Thoracic aorta (tissue), 2 donors: Measurements from ENCODE around the gene ITIH3. TPM values are rescaled to one million over a fixed set of nuclear protein-coding genes. Genes with fewer than 3 reads are reported as not detected.

Experiments
- ATAC-seq: fragments of 150-250 bp; one replicate; pipeline ENCODE4 v1.8.0; 2017; ENCODE audit warnings: low read depth; ENCODE audit not compliant: insufficient number of reproducible peaks, low FRiP score
- DNase-seq: peaks from one replicate; pipeline ENCODE4 v3.0.0-alpha.2; 2020; ENCODE audit warnings: low spot score
- H3K27ac ChIP-seq, 2 donors: fragments of 200-600 bp; sonication (generic); 1 replicate in 1 of 2; 2 replicates in 1 of 2; pipeline ENCODE4 v1.5.1; 2016; ENCODE audit warnings: mild to moderate bottlenecking in 2 of 2, moderate library complexity in 2 of 2
- H3K27me3 ChIP-seq: fragments of 200-600 bp; sonication (generic); replicated peaks from 2 replicates; pipeline ENCODE4 v1.6.0; 2016; ENCODE audit warnings: mild to moderate bottlenecking; ENCODE audit not compliant: insufficient read depth
- H3K36me3 ChIP-seq: fragments of 200-600 bp; sonication (generic); one replicate; pipeline ENCODE4 v1.5.1; 2016
- H3K4me1 ChIP-seq, 2 donors: fragments of 200-600 bp; sonication (generic); 1 replicate in 1 of 2; 2 replicates in 1 of 2; pipeline versions ENCODE4 v1.5.1 to v1.6.0; 2016; ENCODE audit warnings: low read depth in 2 of 2, mild to moderate bottlenecking in 1 of 2; ENCODE audit not compliant: control insufficient read depth in 1 of 2
- H3K4me3 ChIP-seq: fragments of 200-600 bp; sonication (generic); 2 replicates; pipeline ENCODE4 v1.5.1; 2016; ENCODE audit warnings: mild to moderate bottlenecking
- H3K9me3 ChIP-seq: fragments of 200-600 bp; sonication (generic); 2 replicates; pipeline ENCODE4 v1.5.1; 2016
- total RNA-seq, 2 donors: library from RNA; depleted of rRNA; stranded (reverse); fragments of >200 nt; gene quantifications; one replicate each; pipeline versions ENCODE4 v1.1.0 to v1.2.3, GENCODE V29; 2016
- TF ChIP-seq, protein P1 (sequence below): fragments of 200-600 bp; sonication (generic); IDR thresholded peaks from one replicate; pipeline ENCODE4 v1.5.1; 2019; ENCODE audit warnings: antibody characterized with exemption

Gene ITIH3
- total RNA-seq, 2 donors from 2014 or later = 2.6 to 14.2 TPM

DNA sequence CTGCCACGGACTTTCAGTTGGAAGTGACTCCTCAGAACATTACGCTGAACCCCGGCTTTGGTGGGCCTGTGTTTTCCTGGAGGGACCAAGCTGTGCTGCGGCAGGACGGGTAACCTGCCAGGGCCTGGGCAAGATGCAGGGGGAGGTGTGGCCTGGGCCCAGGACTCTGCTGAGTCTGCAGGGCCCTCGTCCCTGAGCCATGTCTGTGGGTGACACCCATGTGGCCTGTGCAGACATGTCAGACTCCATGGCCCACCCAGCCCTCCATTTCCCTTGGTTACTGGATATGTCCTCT is 4.9 kb upstream of the ITIH3 start:
- no peaks in the 10 kb centered on the region for H3K36me3 ChIP-seq
- no peak overlapping the region for H3K27ac ChIP-seq
- DNase-seq = no peak
- no peak for ATAC-seq
- TF ChIP-seq, protein P1, sequence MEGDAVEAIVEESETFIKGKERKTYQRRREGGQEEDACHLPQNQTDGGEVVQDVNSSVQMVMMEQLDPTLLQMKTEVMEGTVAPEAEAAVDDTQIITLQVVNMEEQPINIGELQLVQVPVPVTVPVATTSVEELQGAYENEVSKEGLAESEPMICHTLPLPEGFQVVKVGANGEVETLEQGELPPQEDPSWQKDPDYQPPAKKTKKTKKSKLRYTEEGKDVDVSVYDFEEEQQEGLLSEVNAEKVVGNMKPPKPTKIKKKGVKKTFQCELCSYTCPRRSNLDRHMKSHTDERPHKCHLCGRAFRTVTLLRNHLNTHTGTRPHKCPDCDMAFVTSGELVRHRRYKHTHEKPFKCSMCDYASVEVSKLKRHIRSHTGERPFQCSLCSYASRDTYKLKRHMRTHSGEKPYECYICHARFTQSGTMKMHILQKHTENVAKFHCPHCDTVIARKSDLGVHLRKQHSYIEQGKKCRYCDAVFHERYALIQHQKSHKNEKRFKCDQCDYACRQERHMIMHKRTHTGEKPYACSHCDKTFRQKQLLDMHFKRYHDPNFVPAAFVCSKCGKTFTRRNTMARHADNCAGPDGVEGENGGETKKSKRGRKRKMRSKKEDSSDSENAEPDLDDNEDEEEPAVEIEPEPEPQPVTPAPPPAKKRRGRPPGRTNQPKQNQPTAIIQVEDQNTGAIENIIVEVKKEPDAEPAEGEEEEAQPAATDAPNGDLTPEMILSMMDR = no peak
- no peaks in the 10 kb centered on the region for H3K4me1 ChIP-seq
- no peaks in the 10 kb centered on the region for H3K9me3 ChIP-seq
- no peaks in the 10 kb centered on the region for H3K27me3 ChIP-seq
- no peak overlapping the region for H3K4me3 ChIP-seq

DNA sequence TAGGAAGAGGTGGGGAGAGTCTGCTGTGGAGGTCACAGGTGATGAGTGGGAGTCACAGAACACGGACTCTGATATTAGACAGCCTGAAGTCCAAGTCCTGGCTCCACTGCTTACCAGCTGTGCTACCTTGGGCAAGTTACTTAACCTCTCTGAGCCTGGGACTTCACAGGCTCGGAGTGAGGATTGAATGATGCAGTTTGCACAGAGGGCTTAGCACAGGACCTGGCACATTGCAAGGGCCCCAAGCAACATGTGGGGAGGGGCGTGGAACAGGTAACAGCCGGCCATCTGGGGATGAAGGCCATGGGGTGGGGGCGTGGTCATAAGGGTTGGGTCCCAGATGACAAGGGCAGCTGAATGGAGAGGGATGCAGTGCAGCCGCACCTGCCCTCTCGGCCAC is 4.3 kb upstream of the ITIH3 start:
- Histone ChIP-seq H3K9me3 (no peaks in the 10 kb centered on the region), H3K4me3 (no peak overlapping the region), H3K36me3 (no peaks in the 10 kb centered on the region), H3K27ac (no peak overlapping the region), H3K27me3 (no peaks in the 10 kb centered on the region), H3K4me1 (no peaks in the 10 kb centered on the region)
- ATAC-seq = no peak
- no peak for DNase-seq
- TF ChIP-seq, protein P1 = no peak

DNA sequence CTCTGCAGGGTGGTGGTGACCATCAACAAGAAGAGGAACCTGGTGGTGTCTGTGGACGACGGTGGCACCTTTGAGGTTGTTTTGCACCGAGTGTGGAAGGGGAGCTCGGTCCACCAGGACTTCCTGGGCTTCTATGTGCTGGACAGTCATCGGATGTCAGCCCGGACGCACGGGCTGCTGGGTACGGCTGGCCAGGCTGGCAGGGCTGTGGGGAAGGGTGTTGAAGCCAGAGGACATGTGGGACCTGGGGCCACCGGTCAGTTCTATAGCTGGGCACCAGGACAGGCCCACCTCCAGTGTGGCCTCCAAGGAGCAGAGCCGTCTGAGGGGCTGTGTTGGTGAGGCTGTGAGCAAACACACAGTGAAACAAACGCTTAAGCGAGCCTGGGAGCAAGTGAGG is 3.9 kb upstream of the ITIH3 start:
- no peak overlapping the region for H3K4me3 ChIP-seq
- H3K4me1 ChIP-seq = no peaks in the 10 kb centered on the region
- TF ChIP-seq, protein P1 = no peak
- H3K36me3 ChIP-seq = no peaks in the 10 kb centered on the region
- no peak for ATAC-seq
- no peaks in the 10 kb centered on the region for H3K9me3 ChIP-seq
- no peak for DNase-seq
- no peaks in the 10 kb centered on the region for H3K27me3 ChIP-seq
- no peak overlapping the region for H3K27ac ChIP-seq

DNA sequence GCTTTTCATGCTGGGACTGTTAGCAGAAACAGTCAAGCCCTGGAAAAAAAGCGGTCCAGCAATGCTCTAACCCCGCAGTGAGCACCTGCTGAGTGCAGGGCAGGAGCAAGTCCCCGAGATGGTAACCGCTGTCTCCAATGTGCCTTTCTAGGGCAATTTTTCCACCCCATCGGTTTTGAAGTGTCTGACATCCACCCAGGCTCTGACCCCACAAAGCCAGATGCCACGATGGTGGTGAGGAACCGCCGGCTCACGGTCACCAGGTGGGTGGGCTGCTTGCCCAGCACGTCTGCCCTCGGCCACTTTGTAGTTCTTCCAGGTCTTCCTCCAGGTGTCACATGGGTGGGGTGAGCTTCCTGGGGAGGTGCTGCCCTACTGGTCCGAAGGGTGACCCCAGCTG is 3.2 kb upstream of the ITIH3 start:
- Histone ChIP-seq H3K4me3 (no peak overlapping the region), H3K27me3 (no peaks in the 10 kb centered on the region), H3K36me3 (no peaks in the 10 kb centered on the region), H3K9me3 (no peaks in the 10 kb centered on the region), H3K27ac (no peak overlapping the region), H3K4me1 (no peaks in the 10 kb centered on the region)
- no peak for DNase-seq
- TF ChIP-seq, protein P1 = no peak
- no peak for ATAC-seq

DNA sequence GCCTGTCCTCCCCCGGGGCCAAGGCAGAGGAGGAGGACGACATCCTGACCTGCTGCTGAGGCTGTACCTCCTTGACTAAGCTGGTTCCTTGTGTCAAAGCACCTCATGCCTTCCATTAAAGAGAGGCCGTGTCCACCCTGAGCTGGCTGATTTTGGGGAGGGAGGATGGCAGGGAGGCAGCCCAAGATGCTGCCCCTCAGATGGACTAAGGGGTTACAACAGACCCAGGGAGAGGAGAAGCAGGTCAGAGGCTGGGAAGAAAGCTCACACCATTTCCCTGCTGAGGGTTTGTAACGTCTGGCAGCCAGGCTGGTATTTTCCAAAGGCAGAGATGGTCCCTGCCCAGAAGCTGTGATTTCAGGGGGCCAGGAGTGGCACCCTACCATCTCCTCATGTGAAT is 2.7 kb upstream of the ITIH3 start:
- Histone ChIP-seq H3K27me3 (no peaks in the 10 kb centered on the region), H3K36me3 (no peaks in the 10 kb centered on the region), H3K4me3 (no peak overlapping the region), H3K4me1 (no peaks in the 10 kb centered on the region), H3K27ac (no peak overlapping the region), H3K9me3 (no peaks in the 10 kb centered on the region)
- DNase-seq = no peak
- ATAC-seq = no peak
- TF ChIP-seq, protein P1 = no peak
